WTC11 (cell line): ENCODE results near the gene NEURL4. TPM values are rescaled to one million over a fixed set of nuclear protein-coding genes. Genes with fewer than 3 reads are reported as not detected.

Source experiments
- CDX4 ChIP-seq: fragments of 250-450 bp; sonication (Bioruptor Pico); IDR thresholded peaks from 2 replicates; pipeline ENCODE4 v1.9.0; 2021; ENCODE audit warnings: moderate library complexity, mild to moderate bottlenecking, inconsistent platforms, borderline replicate concordance
- E2F4 ChIP-seq: sonication (generic); formaldehyde crosslinking; IDR thresholded peaks from 2 replicates; pipeline ENCODE4 v1.8.1; 2022; ENCODE audit warnings: low read depth, mild to moderate bottlenecking, moderate library complexity, missing genetic modification reagents, borderline replicate concordance
- E2F5 ChIP-seq: sonication (generic); formaldehyde crosslinking; IDR thresholded peaks from 2 replicates; pipeline ENCODE4 v1.8.1; 2022; ENCODE audit warnings: mild to moderate bottlenecking, moderate library complexity, missing genetic modification reagents
- FOXJ3 ChIP-seq: sonication (generic); formaldehyde crosslinking; IDR thresholded peaks from 2 replicates; pipeline ENCODE4 v1.9.0; 2021; ENCODE audit warnings: missing genetic modification reagents, mild to moderate bottlenecking, borderline replicate concordance
- FOXK1 ChIP-seq: sonication (generic); formaldehyde crosslinking; IDR thresholded peaks from 2 replicates; pipeline ENCODE4 v1.8.0; 2022; ENCODE audit warnings: mild to moderate bottlenecking, moderate library complexity, missing genetic modification reagents
- GABPB1 ChIP-seq: sonication (generic); formaldehyde crosslinking; IDR thresholded peaks from 2 replicates; pipeline ENCODE4 v1.8.1; 2023; ENCODE audit warnings: mild to moderate bottlenecking, missing genetic modification reagents
- JAZF1 ChIP-seq: fragments of 250-450 bp; sonication (Bioruptor Pico); IDR thresholded peaks from 2 replicates; pipeline ENCODE4 v1.9.0; 2021; ENCODE audit warnings: moderate library complexity, mild to moderate bottlenecking, inconsistent platforms
- MXD4 ChIP-seq: fragments of 250-450 bp; sonication (Bioruptor Pico); IDR thresholded peaks from 2 replicates; pipeline ENCODE4 v1.8.0; 2021; ENCODE audit warnings: mild to moderate bottlenecking, moderate library complexity, borderline replicate concordance
- PRRX2 ChIP-seq: fragments of 250-450 bp; sonication (Bioruptor Pico); IDR thresholded peaks from 2 replicates; pipeline ENCODE4 v1.8.0; 2021; ENCODE audit warnings: mild to moderate bottlenecking
- RELA ChIP-seq: sonication (generic); formaldehyde crosslinking; IDR thresholded peaks from 2 replicates; pipeline ENCODE4 v1.8.1; 2022; ENCODE audit warnings: missing genetic modification reagents, mild to moderate bottlenecking, borderline replicate concordance
- RORB ChIP-seq: fragments of 250-450 bp; sonication (Bioruptor Pico); IDR thresholded peaks from 2 replicates; pipeline ENCODE4 v1.9.0; 2021; ENCODE audit warnings: mild to moderate bottlenecking
- SMAD3 ChIP-seq: sonication (generic); formaldehyde crosslinking; IDR thresholded peaks from 2 replicates; pipeline ENCODE4 v1.8.0; 2022; ENCODE audit warnings: missing genetic modification reagents, mild to moderate bottlenecking, borderline replicate concordance
- SMAD4 ChIP-seq: sonication (generic); formaldehyde crosslinking; IDR thresholded peaks from 2 replicates; pipeline ENCODE4 v1.8.0; 2022; ENCODE audit warnings: mild to moderate bottlenecking, missing genetic modification reagents
- TEAD4 ChIP-seq: sonication (generic); formaldehyde crosslinking; IDR thresholded peaks from 2 replicates; pipeline ENCODE4 v1.8.0; 2022; ENCODE audit warnings: mild to moderate bottlenecking, missing genetic modification reagents
- ZBTB43 ChIP-seq: sonication (generic); formaldehyde crosslinking; IDR thresholded peaks from 2 replicates; pipeline ENCODE4 v1.8.1; 2023; ENCODE audit warnings: mild to moderate bottlenecking, missing genetic modification reagents
- ZNF121 ChIP-seq: sonication (generic); formaldehyde crosslinking; IDR thresholded peaks from 2 replicates; pipeline ENCODE4 v1.8.0; 2023; ENCODE audit warnings: missing genetic modification reagents
- ZNF396 ChIP-seq: fragments of 250-450 bp; sonication (Bioruptor Pico); IDR thresholded peaks from 2 replicates; pipeline ENCODE4 v1.8.0; 2021; ENCODE audit warnings: mild to moderate bottlenecking, moderate library complexity, borderline replicate concordance
- ZNF416 ChIP-seq: fragments of 250-450 bp; sonication (Bioruptor Pico); IDR thresholded peaks from 2 replicates; pipeline ENCODE4 v1.9.0; 2021; ENCODE audit warnings: mild to moderate bottlenecking, inconsistent platforms
- ZNF423 ChIP-seq: fragments of 250-450 bp; sonication (Bioruptor Pico); IDR thresholded peaks from 2 replicates; pipeline ENCODE4 v2.1.2; 2022; ENCODE audit warnings: mild to moderate bottlenecking, moderate library complexity
- ZNF425 ChIP-seq: fragments of 250-450 bp; sonication (Bioruptor Pico); conservative IDR thresholded peaks from 2 replicates; pipeline ENCODE4 v1.9.0; 2021; ENCODE audit warnings: mild to moderate bottlenecking
- ZNF512 ChIP-seq: sonication (generic); formaldehyde crosslinking; IDR thresholded peaks from 2 replicates; pipeline ENCODE4 v1.8.1; 2022; ENCODE audit warnings: missing genetic modification reagents, borderline replicate concordance
- total RNA-seq: library from RNA; stranded (reverse); gene quantifications from 3 replicates; pipeline ENCODE4 v1.2.3, GENCODE V29; 2021
- TF ChIP-seq, protein P1 (sequence below): sonication (generic); formaldehyde crosslinking; IDR thresholded peaks from 2 replicates; pipeline ENCODE4 v1.8.0; 2023; ENCODE audit warnings: mild to moderate bottlenecking, missing genetic modification reagents
- TF ChIP-seq, protein P2 (sequence below): sonication (generic); formaldehyde crosslinking; IDR thresholded peaks from 2 replicates; pipeline ENCODE4 v1.8.0; 2023; ENCODE audit warnings: missing genetic modification reagents, mild to moderate bottlenecking, borderline replicate concordance

NEURL4 gene
- total RNA-seq, 1 experiment from 2014 or later: 64.4 TPM

DNA sequence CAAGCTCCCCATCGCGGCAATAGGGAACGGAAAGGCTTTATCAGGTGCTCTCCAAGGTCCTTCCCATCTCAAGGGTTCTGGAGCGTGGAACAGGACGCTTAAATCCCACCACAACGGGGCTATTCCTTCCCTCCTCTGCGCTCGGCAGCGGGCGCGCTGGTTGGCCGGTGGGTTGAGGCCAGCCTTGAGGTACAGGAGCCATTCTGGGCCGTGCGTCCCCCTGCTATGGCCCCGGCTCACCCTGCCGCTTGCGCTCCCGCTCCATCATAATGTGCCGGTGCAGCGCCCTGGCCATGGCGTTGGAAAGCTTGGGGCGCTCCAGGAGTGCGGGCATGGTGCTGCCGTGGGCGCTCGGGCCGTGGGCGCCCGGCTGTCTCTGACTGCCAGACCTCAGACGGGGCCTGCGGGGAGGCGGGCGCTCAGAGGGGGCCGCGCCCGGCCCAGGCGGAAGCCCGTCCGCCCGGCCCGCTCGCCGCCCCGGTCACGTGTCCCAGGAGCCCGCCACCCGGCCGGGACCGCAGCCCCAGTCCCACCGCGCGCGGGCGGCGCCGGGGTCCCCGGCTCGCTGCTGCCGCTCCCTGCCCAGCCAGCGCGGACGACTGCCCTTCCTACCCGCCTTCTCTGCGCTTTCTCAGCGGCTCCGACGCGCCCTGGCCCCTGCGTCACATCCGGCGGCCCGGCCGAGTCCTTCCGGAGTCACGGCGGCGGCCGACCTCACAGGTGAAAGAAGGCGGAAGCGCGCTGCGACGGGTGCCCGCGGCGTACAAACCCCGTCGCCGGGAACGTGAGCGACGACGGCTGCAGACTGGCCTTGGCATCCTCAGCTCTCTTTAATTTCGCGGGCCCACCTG, 14.2 kb downstream of the NEURL4 start, which contains the start of gene GPS2 (continued):
- no peak for TF ChIP-seq ZNF512 (CRISPR knock-in tag)
- TF ChIP-seq E2F5: peak; percentile 79; the same call in 1 of the 2 replicates
- TF ChIP-seq TEAD4 (CRISPR knock-in tag): peak; percentile 44; the same call in 1 of the 2 replicates
- no peak for TF ChIP-seq SMAD4 (CRISPR knock-in tag)
- no peak for TF ChIP-seq ZNF396
- TF ChIP-seq PRRX2 (CRISPR knock-in tag): no peak
- TF ChIP-seq, protein P1, sequence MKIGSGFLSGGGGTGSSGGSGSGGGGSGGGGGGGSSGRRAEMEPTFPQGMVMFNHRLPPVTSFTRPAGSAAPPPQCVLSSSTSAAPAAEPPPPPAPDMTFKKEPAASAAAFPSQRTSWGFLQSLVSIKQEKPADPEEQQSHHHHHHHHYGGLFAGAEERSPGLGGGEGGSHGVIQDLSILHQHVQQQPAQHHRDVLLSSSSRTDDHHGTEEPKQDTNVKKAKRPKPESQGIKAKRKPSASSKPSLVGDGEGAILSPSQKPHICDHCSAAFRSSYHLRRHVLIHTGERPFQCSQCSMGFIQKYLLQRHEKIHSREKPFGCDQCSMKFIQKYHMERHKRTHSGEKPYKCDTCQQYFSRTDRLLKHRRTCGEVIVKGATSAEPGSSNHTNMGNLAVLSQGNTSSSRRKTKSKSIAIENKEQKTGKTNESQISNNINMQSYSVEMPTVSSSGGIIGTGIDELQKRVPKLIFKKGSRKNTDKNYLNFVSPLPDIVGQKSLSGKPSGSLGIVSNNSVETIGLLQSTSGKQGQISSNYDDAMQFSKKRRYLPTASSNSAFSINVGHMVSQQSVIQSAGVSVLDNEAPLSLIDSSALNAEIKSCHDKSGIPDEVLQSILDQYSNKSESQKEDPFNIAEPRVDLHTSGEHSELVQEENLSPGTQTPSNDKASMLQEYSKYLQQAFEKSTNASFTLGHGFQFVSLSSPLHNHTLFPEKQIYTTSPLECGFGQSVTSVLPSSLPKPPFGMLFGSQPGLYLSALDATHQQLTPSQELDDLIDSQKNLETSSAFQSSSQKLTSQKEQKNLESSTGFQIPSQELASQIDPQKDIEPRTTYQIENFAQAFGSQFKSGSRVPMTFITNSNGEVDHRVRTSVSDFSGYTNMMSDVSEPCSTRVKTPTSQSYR (CRISPR knock-in tag): no peak
- no peak for TF ChIP-seq ZNF121 (CRISPR knock-in tag)
- peak; percentile 84 for TF ChIP-seq GABPB1 (CRISPR knock-in tag)
- TF ChIP-seq ZBTB43: no peak
- TF ChIP-seq JAZF1 (CRISPR knock-in tag): no peak
- peak; percentile 88 for TF ChIP-seq SMAD3 (CRISPR knock-in tag)
- TF ChIP-seq RORB: no peak
- no peak for TF ChIP-seq ZNF423 (CRISPR knock-in tag)
- no peak for TF ChIP-seq MXD4
- peak; percentile 74; the same call in 1 of the 2 replicates for TF ChIP-seq ZNF416 (CRISPR knock-in tag)
- TF ChIP-seq E2F4 (CRISPR knock-in tag): 0 out of 2 replicates have a peak, but pooled peaks have one; percentile 17
- TF ChIP-seq RELA: no peak
- no peak for TF ChIP-seq FOXJ3
- TF ChIP-seq, protein P2, sequence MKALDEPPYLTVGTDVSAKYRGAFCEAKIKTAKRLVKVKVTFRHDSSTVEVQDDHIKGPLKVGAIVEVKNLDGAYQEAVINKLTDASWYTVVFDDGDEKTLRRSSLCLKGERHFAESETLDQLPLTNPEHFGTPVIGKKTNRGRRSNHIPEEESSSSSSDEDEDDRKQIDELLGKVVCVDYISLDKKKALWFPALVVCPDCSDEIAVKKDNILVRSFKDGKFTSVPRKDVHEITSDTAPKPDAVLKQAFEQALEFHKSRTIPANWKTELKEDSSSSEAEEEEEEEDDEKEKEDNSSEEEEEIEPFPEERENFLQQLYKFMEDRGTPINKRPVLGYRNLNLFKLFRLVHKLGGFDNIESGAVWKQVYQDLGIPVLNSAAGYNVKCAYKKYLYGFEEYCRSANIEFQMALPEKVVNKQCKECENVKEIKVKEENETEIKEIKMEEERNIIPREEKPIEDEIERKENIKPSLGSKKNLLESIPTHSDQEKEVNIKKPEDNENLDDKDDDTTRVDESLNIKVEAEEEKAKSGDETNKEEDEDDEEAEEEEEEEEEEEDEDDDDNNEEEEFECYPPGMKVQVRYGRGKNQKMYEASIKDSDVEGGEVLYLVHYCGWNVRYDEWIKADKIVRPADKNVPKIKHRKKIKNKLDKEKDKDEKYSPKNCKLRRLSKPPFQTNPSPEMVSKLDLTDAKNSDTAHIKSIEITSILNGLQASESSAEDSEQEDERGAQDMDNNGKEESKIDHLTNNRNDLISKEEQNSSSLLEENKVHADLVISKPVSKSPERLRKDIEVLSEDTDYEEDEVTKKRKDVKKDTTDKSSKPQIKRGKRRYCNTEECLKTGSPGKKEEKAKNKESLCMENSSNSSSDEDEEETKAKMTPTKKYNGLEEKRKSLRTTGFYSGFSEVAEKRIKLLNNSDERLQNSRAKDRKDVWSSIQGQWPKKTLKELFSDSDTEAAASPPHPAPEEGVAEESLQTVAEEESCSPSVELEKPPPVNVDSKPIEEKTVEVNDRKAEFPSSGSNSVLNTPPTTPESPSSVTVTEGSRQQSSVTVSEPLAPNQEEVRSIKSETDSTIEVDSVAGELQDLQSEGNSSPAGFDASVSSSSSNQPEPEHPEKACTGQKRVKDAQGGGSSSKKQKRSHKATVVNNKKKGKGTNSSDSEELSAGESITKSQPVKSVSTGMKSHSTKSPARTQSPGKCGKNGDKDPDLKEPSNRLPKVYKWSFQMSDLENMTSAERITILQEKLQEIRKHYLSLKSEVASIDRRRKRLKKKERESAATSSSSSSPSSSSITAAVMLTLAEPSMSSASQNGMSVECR (CRISPR knock-in tag): 0 out of 2 replicates have a peak, but pooled peaks have one; percentile 81
- no peak for TF ChIP-seq CDX4
- no peak for TF ChIP-seq ZNF425 (CRISPR knock-in tag)
- peak; percentile 96 for TF ChIP-seq FOXK1 (CRISPR knock-in tag)
